ENCODE results near the gene HPSE2.

- TF ChIP-seq CTCF (IDR thresholded peaks at IDR 0.05) (no peak), POLR2A (IDR thresholded peaks at IDR 0.05) (no peak)
Observed at GRCh38 chr10:98470850-98471249, 764.8 kb downstream of the HPSE2 start.
